ENCODE data around the gene TAS2R46.
"Not testable (repeated sequence)": the region's sequence is repeated elsewhere in the genome, so short reads cannot be mapped to it uniquely, and the experiment has no call there.

TAS2R46 gene

DNA sequence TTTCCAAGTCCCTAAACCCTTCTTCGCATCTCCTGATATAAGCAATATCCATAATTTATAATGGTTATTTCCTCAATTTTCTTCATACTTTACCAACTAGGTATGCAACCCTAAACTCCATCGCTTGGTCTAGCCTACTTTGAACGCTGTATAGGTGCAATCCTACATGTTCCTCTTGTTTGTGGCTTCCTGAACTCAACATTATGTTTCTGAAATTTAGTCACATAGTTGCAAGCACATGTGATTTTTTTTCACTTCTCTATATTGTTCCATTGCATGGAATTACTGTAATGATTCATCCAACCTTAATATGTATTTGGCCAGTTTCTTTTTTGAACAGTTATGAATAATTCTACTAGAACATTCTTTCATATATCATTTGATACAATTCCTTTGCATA lies 28.1 kb downstream of the TAS2R46 start:
- DNase-seq, result not testable (repeated sequence)

DNA sequence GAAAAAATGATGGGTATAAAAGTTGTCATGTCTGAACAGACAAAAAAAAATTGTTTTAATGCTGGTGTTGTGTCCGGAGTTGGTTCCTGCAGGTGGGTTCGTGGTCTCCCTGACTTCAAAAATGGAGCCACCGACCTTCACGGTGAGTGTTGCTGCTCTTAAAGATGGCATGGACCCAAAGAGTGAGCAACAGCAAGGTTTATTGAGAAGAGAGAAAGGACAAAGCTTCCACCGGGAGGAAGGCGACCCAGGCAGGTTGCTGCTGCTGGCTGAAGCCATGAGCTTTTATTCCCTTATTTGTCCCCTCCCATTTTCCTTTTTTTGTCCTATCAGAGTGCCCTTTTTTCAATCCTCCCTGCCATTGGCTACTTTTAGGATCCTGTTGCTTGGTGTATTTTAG lies 30.8 kb downstream of the TAS2R46 start, which contains the start of gene TAS2R31:
TSS of gene TAS2R31 (minus strand) at position 101 of the 400 bp plus-strand sequence. CDS start at position 29, 72 bp downstream.
- no peak for DNase-seq

DNA sequence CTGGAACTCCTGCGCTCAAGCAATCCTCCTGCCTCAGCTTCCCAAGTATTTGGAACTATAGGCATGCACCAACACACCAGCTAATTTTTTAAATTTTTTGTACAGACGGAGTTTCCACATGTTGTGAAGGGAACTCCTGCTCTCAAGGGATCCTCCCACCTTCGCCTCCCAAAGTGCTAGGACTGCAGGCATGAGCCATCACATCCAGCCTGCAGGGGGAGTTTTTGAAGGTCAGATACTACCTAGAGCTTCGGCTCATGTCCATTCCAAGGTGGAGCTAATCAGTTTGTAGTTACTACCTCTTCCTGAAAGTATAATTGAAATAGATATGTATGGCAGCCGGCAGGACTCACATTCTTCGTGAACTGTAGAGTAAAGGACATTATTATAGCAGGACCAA lies 36.0 kb downstream of the TAS2R46 start:
- no peak for DNase-seq

DNA sequence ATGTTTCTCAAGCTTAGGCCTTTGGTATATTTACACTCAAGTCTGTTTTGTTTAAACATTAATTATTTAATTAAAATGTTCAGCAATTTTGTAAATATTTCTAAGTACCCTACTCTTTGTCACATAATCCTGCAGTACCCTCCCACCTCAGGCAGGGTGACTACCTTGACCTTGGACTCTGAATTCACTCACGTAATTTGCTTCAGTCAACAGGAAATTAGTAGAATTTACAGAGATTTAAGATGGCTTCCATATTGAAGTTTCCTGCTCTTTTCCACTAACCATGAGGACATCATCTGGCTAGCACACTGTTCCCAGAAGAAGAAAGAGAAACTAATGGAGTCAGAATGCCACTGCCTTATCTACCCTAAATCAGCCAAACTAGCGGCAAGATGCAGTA lies 38.7 kb downstream of the TAS2R46 start:
- DNase-seq, result no peak

DNA sequence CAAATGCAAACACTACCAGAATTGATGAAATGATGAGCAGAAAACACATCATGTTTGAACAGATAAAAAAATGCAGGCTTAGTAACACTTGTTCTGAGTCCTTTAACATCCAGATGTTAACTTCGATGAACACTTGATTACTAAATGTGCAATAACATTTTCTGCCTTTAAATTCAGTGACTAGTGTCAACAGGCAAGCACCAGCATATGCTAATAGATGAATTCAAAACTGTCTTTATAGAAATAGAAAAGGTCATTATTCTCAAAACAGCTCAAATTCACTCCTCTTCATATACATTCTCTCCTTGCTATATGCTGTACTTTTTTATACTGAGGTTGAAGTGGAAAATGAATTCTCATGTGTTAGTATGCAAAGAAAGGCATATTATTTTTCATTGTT lies 39.6 kb downstream of the TAS2R46 start, which contains the start of gene TAS2R19:
TSS of gene TAS2R19 (minus strand) at position 101 of the 400 bp plus-strand sequence. CDS start at position 52, 49 bp downstream.
- no peak for DNase-seq

DNA sequence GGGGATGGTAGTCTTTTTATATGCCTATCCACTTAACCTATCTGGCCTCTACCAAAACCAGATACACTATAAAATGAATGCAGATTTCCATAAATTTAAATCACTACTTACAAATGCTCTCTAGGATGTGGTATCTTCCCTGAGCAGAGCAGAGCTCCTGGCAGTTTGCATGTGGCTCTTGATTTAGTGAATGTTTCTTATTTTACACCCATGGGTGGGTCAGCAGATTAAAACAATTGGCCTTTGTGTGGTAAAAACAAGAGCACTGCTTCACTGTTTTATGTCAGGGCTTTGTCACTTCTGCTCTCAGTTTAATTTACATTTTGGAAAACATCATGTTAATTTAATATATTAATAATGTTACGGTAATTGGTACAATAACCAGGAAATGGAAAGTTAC lies 45.2 kb downstream of the TAS2R46 start:
- DNase-seq, result no peak

DNA sequence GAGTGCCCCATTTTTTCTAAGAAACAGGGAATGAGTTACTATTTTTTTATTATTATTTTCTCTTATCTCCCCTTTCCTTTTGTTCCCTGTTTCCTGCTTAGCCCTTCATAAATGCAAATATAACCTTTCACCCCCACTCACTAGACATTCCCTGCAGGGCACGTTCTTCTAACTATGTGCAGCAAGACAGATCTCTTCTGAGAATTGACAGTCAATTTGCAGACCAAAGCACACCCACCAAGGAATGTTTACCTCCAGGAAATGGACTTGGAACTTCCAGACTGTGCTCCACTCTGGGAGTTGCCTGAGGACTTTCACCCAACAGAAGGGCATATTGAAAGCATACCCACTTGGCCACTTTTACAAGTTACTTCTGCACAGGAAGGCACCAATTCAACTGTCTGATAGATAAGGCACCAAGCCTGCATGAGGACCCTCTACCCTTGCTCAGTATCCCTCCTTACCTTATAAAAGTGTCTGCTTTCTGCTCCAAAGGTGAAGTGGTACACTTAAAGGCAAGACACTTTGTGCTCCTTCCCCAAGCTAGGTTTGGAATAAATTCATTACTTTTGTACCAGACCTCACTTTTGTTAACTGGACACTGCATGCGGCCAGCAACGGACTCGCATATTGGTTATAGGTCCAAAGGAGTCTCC lies 46.2 kb downstream of the TAS2R46 start:
- DNase-seq, result no peak

DNA sequence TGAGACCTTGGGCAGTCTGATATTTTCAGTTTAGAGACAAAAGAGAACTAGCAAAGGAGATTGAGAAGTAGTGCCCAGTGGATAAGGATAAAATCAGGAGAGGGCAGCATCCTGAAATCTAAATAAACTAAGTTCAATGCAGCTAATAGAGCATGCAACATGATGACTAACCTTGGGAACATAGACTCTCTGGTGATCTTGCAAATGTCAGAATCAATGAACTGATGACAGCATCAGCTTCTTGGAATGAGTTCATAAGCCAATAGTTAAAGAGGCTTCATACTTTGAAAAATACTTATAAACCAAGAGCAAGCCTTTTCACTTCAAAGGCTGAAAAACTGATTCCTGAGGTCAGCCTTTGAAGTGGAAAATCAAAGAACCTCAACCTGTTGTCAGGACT lies 47.9 kb downstream of the TAS2R46 start:
- no peak for DNase-seq

All from CD4-positive, alpha-beta T cell treated with Interleukin-21 for 1 hour (primary cell).